Measurements from ENCODE around the gene SH3BP4.

The SH3BP4 gene

GRCh38 chr2:234967201-234967869, 15.5 kb downstream of the SH3BP4 start:
- DNase-seq (ENCODE audit: low read depth): no peak

GRCh38 chr2:234967870-234968208, 16.0 kb downstream of the SH3BP4 start:
- no peak for DNase-seq (ENCODE audit: low read depth)

GRCh38 chr2:234968631-234969305, 17.0 kb downstream of the SH3BP4 start:
- no peak for DNase-seq (ENCODE audit: low read depth)

- no peak for DNase-seq (ENCODE audit: low read depth)
Measured at GRCh38 chr2:234969306-234970098, 17.7 kb downstream of the SH3BP4 start.

GRCh38 chr2:234970099-234970440, 18.3 kb downstream of the SH3BP4 start:
- no peak for DNase-seq (ENCODE audit: low read depth)

- no peak for DNase-seq (ENCODE audit: low read depth)
Measured at GRCh38 chr2:234970477-234970882, 18.7 kb downstream of the SH3BP4 start.

- no peak for DNase-seq (ENCODE audit: low read depth)
Measured at GRCh38 chr2:234971496-234971895, 19.7 kb downstream of the SH3BP4 start.

- no peak for DNase-seq (ENCODE audit: low read depth)
Measured at GRCh38 chr2:234973008-234973407, 21.2 kb downstream of the SH3BP4 start.

- no peak for DNase-seq (ENCODE audit: low read depth)
Measured at GRCh38 chr2:234974501-234975385, 22.9 kb downstream of the SH3BP4 start.

GRCh38 chr2:234975611-234976010, 23.8 kb downstream of the SH3BP4 start:
- no peak for DNase-seq (ENCODE audit: low read depth)

GRCh38 chr2:234976479-234977227, 24.8 kb downstream of the SH3BP4 start:
- DNase-seq (ENCODE audit: low read depth): no peak

GRCh38 chr2:234977228-234977679, 25.4 kb downstream of the SH3BP4 start:
- no peak for DNase-seq (ENCODE audit: low read depth)

- DNase-seq (ENCODE audit: low read depth): no peak
Measured at GRCh38 chr2:234978466-234979203, 26.8 kb downstream of the SH3BP4 start.

GRCh38 chr2:234979204-234980167, 27.7 kb downstream of the SH3BP4 start:
- no peak for DNase-seq (ENCODE audit: low read depth)

- DNase-seq (ENCODE audit: low read depth): no peak
Measured at GRCh38 chr2:234980451-234981187, 28.8 kb downstream of the SH3BP4 start.

- no peak for DNase-seq (ENCODE audit: low read depth)
Measured at GRCh38 chr2:234981197-234982095, 29.6 kb downstream of the SH3BP4 start.

GRCh38 chr2:234982096-234982834, 30.4 kb downstream of the SH3BP4 start:
- no peak for DNase-seq (ENCODE audit: low read depth)

Measured in T follicular helper cell (primary cell).